ENCODE measurements around the gene ANKZF1. TPM values are rescaled to one million over a fixed set of nuclear protein-coding genes. Genes with fewer than 3 reads are reported as not detected.

The ANKZF1 gene
- total RNA-seq, 1 donor = 35.1 TPM

GRCh38 chr2:219249203-219249980, 19.8 kb downstream of the ANKZF1 start:
- H3K4me1 ChIP-seq (ENCODE audit: insufficient read depth, low read length) = peaks cover 72% of the 10 kb centered on the region
- H3K79me2 ChIP-seq (ENCODE audit: insufficient read depth, low read length) = peaks cover 34% of the 10 kb centered on the region
- peak overlapping the region; percentile 88 for H3K27ac ChIP-seq (ENCODE audit: low read depth, low read length)
- DNase-seq (ENCODE audit: insufficient read length, low spot score, missing footprints) = peak; percentile 92
- H3K36me3 ChIP-seq (ENCODE audit: insufficient read depth, low read length) = peaks cover 23% of the 10 kb centered on the region
- TF ChIP-seq CTCF (IDR thresholded peaks at IDR 0.05; ENCODE audit: extremely low read depth, low read depth, low read length) = no peak
- peak overlapping the region; percentile 66 for H3K4me2 ChIP-seq (ENCODE audit: insufficient read depth, low read length)
- no peaks in the 10 kb centered on the region for H4K20me1 ChIP-seq (ENCODE audit: insufficient read depth, low read length)
- no peaks in the 10 kb centered on the region for H3K27me3 ChIP-seq (ENCODE audit: insufficient read depth, low read length)
- H3K4me3 ChIP-seq (ENCODE audit: insufficient read depth, low read length) = peak overlapping the region; percentile 36
- no peaks in the 10 kb centered on the region for H3K9me3 ChIP-seq (ENCODE audit: low read depth, low read length)
- no peak overlapping the region for H2AFZ ChIP-seq (ENCODE audit: low read length)

GRCh38 chr2:219250049-219250781, 20.6 kb downstream of the ANKZF1 start:
- H3K79me2 ChIP-seq (ENCODE audit: insufficient read depth, low read length) = peaks cover 29% of the 10 kb centered on the region
- H4K20me1 ChIP-seq (ENCODE audit: insufficient read depth, low read length) = no peaks in the 10 kb centered on the region
- no peak for DNase-seq (ENCODE audit: insufficient read length, low spot score, missing footprints)
- peak overlapping the region; percentile 88 for H3K27ac ChIP-seq (ENCODE audit: low read depth, low read length)
- TF ChIP-seq CTCF (IDR thresholded peaks at IDR 0.05; ENCODE audit: extremely low read depth, low read depth, low read length) = no peak
- H3K27me3 ChIP-seq (ENCODE audit: insufficient read depth, low read length) = no peaks in the 10 kb centered on the region
- H3K9me3 ChIP-seq (ENCODE audit: low read depth, low read length) = no peaks in the 10 kb centered on the region
- H3K4me1 ChIP-seq (ENCODE audit: insufficient read depth, low read length) = peaks cover 70% of the 10 kb centered on the region
- H3K4me2 ChIP-seq (ENCODE audit: insufficient read depth, low read length) = peak overlapping the region; percentile 66
- H3K4me3 ChIP-seq (ENCODE audit: insufficient read depth, low read length) = peak overlapping the region; percentile 26
- H3K36me3 ChIP-seq (ENCODE audit: insufficient read depth, low read length) = peaks cover 23% of the 10 kb centered on the region
- H2AFZ ChIP-seq (ENCODE audit: low read length) = no peak overlapping the region

GRCh38 chr2:219251656-219252055, 22.1 kb downstream of the ANKZF1 start:
- no peak overlapping the region for H2AFZ ChIP-seq (ENCODE audit: low read length)
- DNase-seq (ENCODE audit: insufficient read length, low spot score, missing footprints) = peak; percentile 93
- H3K9me3 ChIP-seq (ENCODE audit: low read depth, low read length) = no peaks in the 10 kb centered on the region
- no peaks in the 10 kb centered on the region for H4K20me1 ChIP-seq (ENCODE audit: insufficient read depth, low read length)
- no peak for TF ChIP-seq CTCF (IDR thresholded peaks at IDR 0.05; ENCODE audit: extremely low read depth, low read depth, low read length)
- peak overlapping the region; percentile 93 for H3K4me2 ChIP-seq (ENCODE audit: insufficient read depth, low read length)
- no peaks in the 10 kb centered on the region for H3K27me3 ChIP-seq (ENCODE audit: insufficient read depth, low read length)
- peak overlapping the region; percentile 80 for H3K4me3 ChIP-seq (ENCODE audit: insufficient read depth, low read length)
- peaks cover 60% of the 10 kb centered on the region for H3K4me1 ChIP-seq (ENCODE audit: insufficient read depth, low read length)
- peaks cover 23% of the 10 kb centered on the region for H3K36me3 ChIP-seq (ENCODE audit: insufficient read depth, low read length)
- H3K79me2 ChIP-seq (ENCODE audit: insufficient read depth, low read length) = peaks cover 14% of the 10 kb centered on the region
- H3K27ac ChIP-seq (ENCODE audit: low read depth, low read length) = peak overlapping the region; percentile 52

- H3K79me2 ChIP-seq (ENCODE audit: insufficient read depth, low read length) = peaks cover 10% of the 10 kb centered on the region
- H3K27ac ChIP-seq (ENCODE audit: low read depth, low read length) = peak overlapping the region; percentile 52
- H3K4me2 ChIP-seq (ENCODE audit: insufficient read depth, low read length) = peak overlapping the region; percentile 93
- H3K36me3 ChIP-seq (ENCODE audit: insufficient read depth, low read length) = peaks cover 20% of the 10 kb centered on the region
- TF ChIP-seq CTCF (IDR thresholded peaks at IDR 0.05; ENCODE audit: extremely low read depth, low read depth, low read length) = no peak
- no peaks in the 10 kb centered on the region for H3K9me3 ChIP-seq (ENCODE audit: low read depth, low read length)
- no peak for DNase-seq (ENCODE audit: insufficient read length, low spot score, missing footprints)
- H3K27me3 ChIP-seq (ENCODE audit: insufficient read depth, low read length) = no peaks in the 10 kb centered on the region
- peak overlapping the region; percentile 80 for H3K4me3 ChIP-seq (ENCODE audit: insufficient read depth, low read length)
- H4K20me1 ChIP-seq (ENCODE audit: insufficient read depth, low read length) = no peaks in the 10 kb centered on the region
- H3K4me1 ChIP-seq (ENCODE audit: insufficient read depth, low read length) = peaks cover 60% of the 10 kb centered on the region
- H2AFZ ChIP-seq (ENCODE audit: low read length) = no peak overlapping the region
Observed at GRCh38 chr2:219252084-219252483, 22.5 kb downstream of the ANKZF1 start.

Data from osteoblast (primary cell).